Loucy (cell line): ENCODE measurements around the gene ATAD3C.

Experiments
- EZH2phosphoT487 ChIP-seq: fragments of 200-600 bp; IDR thresholded peaks from 2 replicates; pipeline ENCODE4 v1.6.1; 2018; ENCODE audit warnings: antibody characterized with exemption, mild to moderate bottlenecking, moderate library complexity, borderline replicate concordance
- TF ChIP-seq, protein P1 (sequence below): fragments of 200-600 bp; sonication (generic); conservative IDR thresholded peaks from 2 replicates; pipeline ENCODE4 v1.5.1; 2014; ENCODE audit warnings: mild to moderate bottlenecking, antibody characterized with exemption, low read length

DNA sequence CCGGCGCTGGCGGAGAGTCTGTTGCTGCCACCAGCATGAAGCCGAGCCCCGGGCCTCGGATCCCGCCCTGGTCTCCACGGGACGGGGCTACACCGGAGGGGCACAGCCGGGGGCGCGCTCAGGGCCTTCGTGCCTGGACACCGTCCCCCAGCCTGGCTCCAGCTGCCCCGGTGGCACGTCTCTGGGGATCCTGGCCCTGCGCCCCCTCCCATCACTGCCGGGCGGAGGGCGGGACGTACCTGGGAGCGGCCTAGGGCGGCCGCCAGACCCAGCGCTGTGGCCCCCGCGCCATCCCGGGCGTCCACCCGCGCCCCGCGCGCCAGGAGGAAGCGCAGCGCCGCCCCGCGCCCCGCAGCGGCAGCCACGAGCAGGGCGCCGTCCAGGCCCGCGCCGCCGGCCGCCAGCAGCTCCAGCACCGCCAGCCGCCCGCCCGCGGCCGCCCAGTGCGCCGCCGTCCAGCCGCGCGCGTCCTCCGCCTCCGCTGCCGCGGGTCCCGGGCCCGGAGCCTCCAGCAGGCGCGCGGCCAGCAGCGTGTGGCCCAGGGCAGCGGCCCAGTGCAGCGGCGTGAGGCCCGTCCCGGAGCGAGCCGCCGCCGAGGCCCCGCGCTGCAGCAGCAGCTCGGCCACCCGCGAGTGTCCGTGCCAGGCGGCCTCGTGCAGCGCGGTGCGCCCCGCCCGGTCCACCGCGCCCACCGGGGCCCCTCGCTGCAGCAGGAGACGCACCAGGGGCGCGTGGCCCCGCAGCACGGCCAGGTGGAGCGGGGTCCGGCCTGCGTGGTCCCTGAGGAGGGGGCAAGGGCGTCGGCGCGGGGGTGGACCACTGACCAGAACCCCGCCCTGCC is 29.5 kb upstream of the ATAD3C start:
- TF ChIP-seq EZH2phosphoT487 = no peak
- TF ChIP-seq, protein P1, sequence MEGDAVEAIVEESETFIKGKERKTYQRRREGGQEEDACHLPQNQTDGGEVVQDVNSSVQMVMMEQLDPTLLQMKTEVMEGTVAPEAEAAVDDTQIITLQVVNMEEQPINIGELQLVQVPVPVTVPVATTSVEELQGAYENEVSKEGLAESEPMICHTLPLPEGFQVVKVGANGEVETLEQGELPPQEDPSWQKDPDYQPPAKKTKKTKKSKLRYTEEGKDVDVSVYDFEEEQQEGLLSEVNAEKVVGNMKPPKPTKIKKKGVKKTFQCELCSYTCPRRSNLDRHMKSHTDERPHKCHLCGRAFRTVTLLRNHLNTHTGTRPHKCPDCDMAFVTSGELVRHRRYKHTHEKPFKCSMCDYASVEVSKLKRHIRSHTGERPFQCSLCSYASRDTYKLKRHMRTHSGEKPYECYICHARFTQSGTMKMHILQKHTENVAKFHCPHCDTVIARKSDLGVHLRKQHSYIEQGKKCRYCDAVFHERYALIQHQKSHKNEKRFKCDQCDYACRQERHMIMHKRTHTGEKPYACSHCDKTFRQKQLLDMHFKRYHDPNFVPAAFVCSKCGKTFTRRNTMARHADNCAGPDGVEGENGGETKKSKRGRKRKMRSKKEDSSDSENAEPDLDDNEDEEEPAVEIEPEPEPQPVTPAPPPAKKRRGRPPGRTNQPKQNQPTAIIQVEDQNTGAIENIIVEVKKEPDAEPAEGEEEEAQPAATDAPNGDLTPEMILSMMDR = no peak
